K562 (cell line): ENCODE results near the gene ABHD8. TPM values are rescaled to one million over a fixed set of nuclear protein-coding genes. Genes with fewer than 3 reads are reported as not detected.
A peak's percentile ranks its signal among the peaks of the same experiment; 100 is the strongest.

Experiments
- ATF4 ChIP-seq: fragments of 450-650 bp; formaldehyde crosslinking; IDR thresholded peaks from 2 replicates; pipeline ENCODE4 v1.4.0; 2022; ENCODE audit warnings: mild to moderate bottlenecking, moderate library complexity
- CHD1 ChIP-seq: fragments of 200-600 bp; sonication (generic); IDR thresholded peaks from one replicate; pipeline ENCODE4 v1.6.1; 2012; ENCODE audit warnings: mild to moderate bottlenecking, moderate library complexity, low read length, inconsistent platforms
- CSDE1 ChIP-seq, 2 experiments: fragments of 450-650 bp; IDR thresholded peaks; 2 replicates each; pipeline ENCODE4 v1.6.1; 2016; ENCODE audit warnings: mild to moderate bottlenecking in 1 of 2
- EP300 ChIP-seq: IDR thresholded peaks from 2 replicates; pipeline ENCODE4 v1.6.1; 2012; ENCODE audit warnings: low read length, improper control_type of control experiment
- GATAD2A ChIP-seq: fragments of 450-650 bp; IDR thresholded peaks from 2 replicates; pipeline ENCODE4 v1.6.1; 2017
- GATAD2B ChIP-seq: fragments of 450-650 bp; IDR thresholded peaks from 2 replicates; pipeline ENCODE4 v1.6.1; 2017; ENCODE audit warnings: mild to moderate bottlenecking, borderline replicate concordance
- HEY1 ChIP-seq: fragments of 250-450 bp; sonication (Bioruptor Pico); IDR thresholded peaks from 2 replicates; pipeline ENCODE4 v1.5.0; 2020; ENCODE audit warnings: mild to moderate bottlenecking, moderate library complexity, borderline replicate concordance
- HNRNPLL ChIP-seq: fragments of 200-400 bp; formaldehyde crosslinking; IDR thresholded peaks from 2 replicates; pipeline ENCODE4 v1.6.1; 2017; ENCODE audit warnings: low read length, low read depth, mild to moderate bottlenecking; ENCODE audit not compliant: poor library complexity, severe bottlenecking
- HNRNPUL1 ChIP-seq: fragments of 200-400 bp; formaldehyde crosslinking; IDR thresholded peaks from 2 replicates; pipeline ENCODE4 v1.6.1; 2017; ENCODE audit warnings: low read length
- KHSRP ChIP-seq: fragments of 450-650 bp; IDR thresholded peaks from 2 replicates; pipeline ENCODE4 v1.6.1; 2017
- MITF ChIP-seq: IDR thresholded peaks from 2 replicates; pipeline ENCODE4 v1.6.1; 2014; ENCODE audit warnings: antibody characterized with exemption
- PBX2 ChIP-seq, 2 experiments: IDR thresholded peaks in 1 of 2; conservative IDR thresholded peaks in 1 of 2; 2 replicates each; pipeline ENCODE4 v1.6.1; 2016; ENCODE audit warnings: low read depth in 2 of 2, mild to moderate bottlenecking in 1 of 2, missing compliant biosample characterization in 1 of 2, missing genetic modification characterization in 1 of 2, moderate library complexity in 1 of 2
- SMAD1 ChIP-seq: fragments of 150-350 bp; IDR thresholded peaks from 2 replicates; pipeline ENCODE4 v1.6.1; 2014; ENCODE audit warnings: low read length, low read depth; ENCODE audit not compliant: partially characterized antibody
- SP1 ChIP-seq: sonication (generic); formaldehyde crosslinking; IDR thresholded peaks from 2 replicates; pipeline ENCODE4 v1.8.1; 2022; ENCODE audit warnings: mild to moderate bottlenecking, missing genetic modification reagents
- SRSF9 ChIP-seq: fragments of 200-400 bp; formaldehyde crosslinking; IDR thresholded peaks from 2 replicates; pipeline ENCODE4 v1.6.1; 2017; ENCODE audit warnings: low read depth, low read length, borderline replicate concordance
- STAG1 ChIP-seq: sonication (generic); formaldehyde crosslinking; IDR thresholded peaks from 2 replicates; pipeline ENCODE4 v1.5.0; 2020; ENCODE audit warnings: missing genetic modification reagents, borderline replicate concordance
- U2AF1 ChIP-seq: fragments of 200-400 bp; formaldehyde crosslinking; optimal IDR thresholded peaks from 2 replicates; pipeline ENCODE3; 2017; ENCODE audit warnings: mild to moderate bottlenecking, low read depth, low read length, moderate library complexity
- ZFP91 ChIP-seq: sonication (generic); formaldehyde crosslinking; IDR thresholded peaks from 2 replicates; pipeline ENCODE4 v1.8.0; 2022; ENCODE audit warnings: mild to moderate bottlenecking, missing genetic modification reagents
- ZNF23 ChIP-seq: fragments of 250-450 bp; sonication (Bioruptor Pico); IDR thresholded peaks from 2 replicates; pipeline ENCODE4 v1.4.0; 2020; ENCODE audit warnings: mild to moderate bottlenecking
- ZNF282 ChIP-seq: sonication (generic); formaldehyde crosslinking; IDR thresholded peaks from 2 replicates; pipeline ENCODE4 v1.8.1; 2023; ENCODE audit warnings: missing genetic modification reagents
- ZNF316 ChIP-seq: fragments of 450-650 bp; IDR thresholded peaks from 2 replicates; pipeline ENCODE4 v1.6.1; 2016
- ZNF644 ChIP-seq: fragments of 200-800 bp; sonication (Bioruptor generic); IDR thresholded peaks from 2 replicates; pipeline ENCODE4 v1.6.1; 2016; ENCODE audit warnings: low read depth, missing genetic modification characterization, missing compliant biosample characterization
- polyA plus RNA-seq, 8 experiments: library from polyadenylated mRNA; depleted of rRNA in 4 of 8; stranded (reverse) in 5 of 8; unstranded in 3 of 8; fragments of >200 nt; fragmentation: Nextera tagmentation in 2 of 8; fragmentation: Illumina TruSeq in 1 of 8; extraction: Ambion mirVana in 2 of 8; extraction: Trizol in 1 of 8; gene quantifications; 2 replicates each; pipeline versions ENCODE4 v1.2.1 to v1.2.3, GENCODE V29; 2011 to 2014; ENCODE audit warnings: inconsistent platforms in 1 of 8, missing spikeins in 1 of 8
- total RNA-seq, 7 experiments: library from RNA; depleted of rRNA in 6 of 7; stranded (reverse); fragments of >200 nt in 6 of 7; fragmentation: Illumina TruSeq in 2 of 7; extraction: Trizol in 2 of 7; gene quantifications; 2 replicates each; pipeline versions ENCODE4 v1.2.1 to v1.2.3, GENCODE V29; 2011 to 2021; ENCODE audit warnings: low replicate concordance in 1 of 7

ABHD8 gene
- total and polyA plus RNA-seq, 9 of the 15 experiments (the other 6 are each of a cell fraction or from before 2014, with no cell fraction given), result 0.04 to 6.6 (median 2.0) TPM; not detected in 1

- TF ChIP-seq ZNF316 (no peak), ZNF23 (CRISPR knock-in tag) (no peak), ZNF282 (peak; percentile 81; the same call in 1 of the 2 replicates), ZFP91 (CRISPR knock-in tag) (0 out of 2 replicates have a peak, but pooled peaks have one; percentile 66), GATAD2A (no peak), HNRNPUL1 (no peak), CSDE1 (IDR thresholded peaks at IDR 0.05) (no peak), GATAD2B (peak; percentile 97), HEY1 (CRISPR knock-in tag) (no peak), KHSRP (no peak), HNRNPLL (peak; percentile 51), ATF4 (CRISPR knock-in tag) (no peak), MITF (no peak; the same call in 1 of the 2 replicates), SMAD1 (no peak), ZNF644 (tag) (no peak), CHD1 (peak; percentile 85), STAG1 (CRISPR knock-in tag) (no peak), SP1 (CRISPR knock-in tag) (peak; percentile 83), EP300 (peak; percentile 67), PBX2 (CRISPR knock-in tag; IDR thresholded peaks at IDR 0.05; ENCODE audit: low read depth) (peak; percentile 72), PBX2 (tag; conservative IDR thresholded peaks at IDR 0.05; ENCODE audit: low read depth) (peak; percentile 69), U2AF1 (peak; percentile 54), SRSF9 (no peak)
Measured at GRCh38 chr19:17334414-17335409, 31.5 kb upstream of the ABHD8 start, which contains the start of gene ANO8 (continued).
